B cell (primary cell): ENCODE data around the gene FAM25A.
"Not testable (repeated sequence)": the region's sequence is repeated elsewhere in the genome, so short reads cannot be mapped to it uniquely, and the experiment has no call there.

Experiments
- EZH2 ChIP-seq: IDR thresholded peaks from 2 replicates; pipeline ENCODE4 v1.6.1; 2012; ENCODE audit warnings: borderline replicate concordance, low read depth, mild to moderate bottlenecking, moderate library complexity, low read length; ENCODE audit not compliant: insufficient read depth, poor library complexity, severe bottlenecking
- TF ChIP-seq, protein P1 (sequence below): fragments of 200-600 bp; IDR thresholded peaks from one replicate; pipeline ENCODE4 v1.8.0; 2022; ENCODE audit warnings: antibody characterized with exemption, mild to moderate bottlenecking

DNA sequence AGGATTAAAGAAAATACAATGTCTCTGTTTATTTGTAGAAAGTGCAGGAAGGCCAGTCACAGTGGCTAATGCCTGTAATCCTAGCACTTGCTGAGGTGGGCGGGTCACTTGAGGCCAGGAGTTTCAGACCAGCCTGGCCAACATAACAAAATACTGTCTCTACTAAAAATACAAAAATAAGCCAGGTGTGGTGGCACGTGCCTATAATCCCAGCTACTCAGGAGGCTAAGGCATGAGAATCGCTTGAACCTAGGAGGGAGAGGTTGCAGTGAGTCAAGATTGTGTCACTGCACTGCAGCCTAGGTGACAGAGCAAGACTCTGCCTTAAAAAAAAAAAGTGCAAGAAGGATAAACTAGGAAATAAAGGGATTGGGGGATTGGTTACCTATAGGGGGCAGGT is 41.6 kb upstream of the FAM25A start:
- TF ChIP-seq, protein P1, sequence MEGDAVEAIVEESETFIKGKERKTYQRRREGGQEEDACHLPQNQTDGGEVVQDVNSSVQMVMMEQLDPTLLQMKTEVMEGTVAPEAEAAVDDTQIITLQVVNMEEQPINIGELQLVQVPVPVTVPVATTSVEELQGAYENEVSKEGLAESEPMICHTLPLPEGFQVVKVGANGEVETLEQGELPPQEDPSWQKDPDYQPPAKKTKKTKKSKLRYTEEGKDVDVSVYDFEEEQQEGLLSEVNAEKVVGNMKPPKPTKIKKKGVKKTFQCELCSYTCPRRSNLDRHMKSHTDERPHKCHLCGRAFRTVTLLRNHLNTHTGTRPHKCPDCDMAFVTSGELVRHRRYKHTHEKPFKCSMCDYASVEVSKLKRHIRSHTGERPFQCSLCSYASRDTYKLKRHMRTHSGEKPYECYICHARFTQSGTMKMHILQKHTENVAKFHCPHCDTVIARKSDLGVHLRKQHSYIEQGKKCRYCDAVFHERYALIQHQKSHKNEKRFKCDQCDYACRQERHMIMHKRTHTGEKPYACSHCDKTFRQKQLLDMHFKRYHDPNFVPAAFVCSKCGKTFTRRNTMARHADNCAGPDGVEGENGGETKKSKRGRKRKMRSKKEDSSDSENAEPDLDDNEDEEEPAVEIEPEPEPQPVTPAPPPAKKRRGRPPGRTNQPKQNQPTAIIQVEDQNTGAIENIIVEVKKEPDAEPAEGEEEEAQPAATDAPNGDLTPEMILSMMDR = not testable (repeated sequence)
- not testable (repeated sequence) for TF ChIP-seq EZH2
